OCI-LY1 (cell line): ENCODE measurements around the gene SOX2.

Experiments
- H2AFZ ChIP-seq: fragments of 200-600 bp; sonication (generic), shearing (Covaris generic); 2 replicates; pipeline ENCODE4 v1.6.0; 2014; ENCODE audit warnings: antibody characterized with exemption, mild to moderate bottlenecking, low read length
- H3F3A ChIP-seq: fragments of 200-600 bp; sonication (generic), shearing (Covaris generic); 2 replicates; pipeline ENCODE4 v1.6.0; 2014; ENCODE audit warnings: mild to moderate bottlenecking, antibody characterized with exemption, low read length, moderate library complexity; ENCODE audit not compliant: insufficient read depth
- H3K27ac ChIP-seq: fragments of 200-600 bp; sonication (generic); 2 replicates; pipeline ENCODE4 v1.5.1; 2014; ENCODE audit warnings: low read length, mixed run types, mild to moderate bottlenecking, low read depth; ENCODE audit not compliant: poor library complexity, severe bottlenecking
- H3K27me3 ChIP-seq: fragments of 200-600 bp; sonication (generic); 2 replicates; pipeline ENCODE4 v1.6.0; 2014; ENCODE audit warnings: antibody characterized with exemption, mild to moderate bottlenecking, low read length, moderate library complexity; ENCODE audit not compliant: insufficient read depth
- H3K36me3 ChIP-seq: fragments of 200-600 bp; sonication (generic); 2 replicates; pipeline ENCODE4 v1.6.1; 2014; ENCODE audit warnings: mild to moderate bottlenecking, antibody characterized with exemption, low read length, moderate library complexity, mixed read lengths; ENCODE audit not compliant: insufficient read depth
- H3K4me1 ChIP-seq: fragments of 200-600 bp; sonication (generic); 2 replicates; pipeline ENCODE4 v1.5.1; 2014; ENCODE audit warnings: mild to moderate bottlenecking, low read length, moderate library complexity; ENCODE audit not compliant: insufficient read depth, severe bottlenecking
- H3K4me2 ChIP-seq: fragments of 200-600 bp; sonication (generic), shearing (Covaris generic); 2 replicates; pipeline ENCODE4 v1.6.1; 2014; ENCODE audit warnings: low read length
- H3K4me3 ChIP-seq: fragments of 200-600 bp; sonication (generic); 2 replicates; pipeline ENCODE4 v1.5.1; 2014; ENCODE audit warnings: low read length, low read depth, mild to moderate bottlenecking, mixed read lengths; ENCODE audit not compliant: poor library complexity, severe bottlenecking
- H3K79me2 ChIP-seq: fragments of 200-600 bp; shearing (Covaris generic); 2 replicates; pipeline ENCODE4 v1.6.1; 2016; ENCODE audit warnings: mixed run types, low read length, mixed read lengths; ENCODE audit not compliant: insufficient read depth
- H3K9ac ChIP-seq: fragments of 200-600 bp; sonication (generic), shearing (Covaris generic); 2 replicates; pipeline ENCODE4 v1.6.1; 2014; ENCODE audit warnings: mild to moderate bottlenecking, low read length, mixed read lengths
- H3K9me2 ChIP-seq: fragments of 200-600 bp; sonication (generic), shearing (Covaris generic); 2 replicates; pipeline ENCODE4 v1.6.1; 2014; ENCODE audit warnings: low read depth, mild to moderate bottlenecking, low read length, mixed read lengths
- H3K9me3 ChIP-seq: fragments of 200-600 bp; shearing (Covaris generic); 2 replicates; pipeline ENCODE4 v1.6.1; 2014; ENCODE audit warnings: low read length, mixed read lengths
- H4K20me1 ChIP-seq: fragments of 200-600 bp; sonication (generic), shearing (Covaris generic); 2 replicates; pipeline ENCODE4 v1.6.0; 2016; ENCODE audit warnings: mild to moderate bottlenecking, low read length; ENCODE audit not compliant: insufficient read depth
- EZH2 ChIP-seq: fragments of 200-600 bp; sonication (generic), shearing (Covaris generic); IDR thresholded peaks from 2 replicates; pipeline ENCODE4 v1.8.0; 2017; ENCODE audit warnings: borderline replicate concordance, mixed run types, mild to moderate bottlenecking, antibody characterized with exemption, low read length, moderate library complexity, mixed read lengths
- TF ChIP-seq, protein P1 (sequence below): fragments of 200-600 bp; sonication (generic), shearing (Covaris generic); IDR thresholded peaks from 2 replicates; pipeline ENCODE4 v1.5.1; 2017; ENCODE audit warnings: mild to moderate bottlenecking, antibody characterized with exemption, low read length, moderate library complexity, mixed read lengths

Gene SOX2

GRCh38 chr3:181729341-181729869, 17.7 kb downstream of the SOX2 start:
- Histone ChIP-seq H3K36me3 (peaks cover 60% of the 10 kb centered on the region), H3F3A (no peaks in the 10 kb centered on the region; the same call in 1 of the 2 replicates), H3K9me2 (no peaks in the 10 kb centered on the region), H3K4me2 (peak overlapping the region; percentile 60), H3K79me2 (peaks cover 81% of the 10 kb centered on the region), H4K20me1 (no peaks in the 10 kb centered on the region), H3K4me1 (peaks cover 83% of the 10 kb centered on the region), H3K27me3 (no peaks in the 10 kb centered on the region), H3K4me3 (peak overlapping the region; percentile 30), H3K9me3 (no peaks in the 10 kb centered on the region), H3K9ac (peak overlapping the region; percentile 19; the same call in 1 of the 2 replicates), H2AFZ (no peak overlapping the region), H3K27ac (peak overlapping the region; percentile 63)
- no peak for TF ChIP-seq EZH2
- TF ChIP-seq, protein P1, sequence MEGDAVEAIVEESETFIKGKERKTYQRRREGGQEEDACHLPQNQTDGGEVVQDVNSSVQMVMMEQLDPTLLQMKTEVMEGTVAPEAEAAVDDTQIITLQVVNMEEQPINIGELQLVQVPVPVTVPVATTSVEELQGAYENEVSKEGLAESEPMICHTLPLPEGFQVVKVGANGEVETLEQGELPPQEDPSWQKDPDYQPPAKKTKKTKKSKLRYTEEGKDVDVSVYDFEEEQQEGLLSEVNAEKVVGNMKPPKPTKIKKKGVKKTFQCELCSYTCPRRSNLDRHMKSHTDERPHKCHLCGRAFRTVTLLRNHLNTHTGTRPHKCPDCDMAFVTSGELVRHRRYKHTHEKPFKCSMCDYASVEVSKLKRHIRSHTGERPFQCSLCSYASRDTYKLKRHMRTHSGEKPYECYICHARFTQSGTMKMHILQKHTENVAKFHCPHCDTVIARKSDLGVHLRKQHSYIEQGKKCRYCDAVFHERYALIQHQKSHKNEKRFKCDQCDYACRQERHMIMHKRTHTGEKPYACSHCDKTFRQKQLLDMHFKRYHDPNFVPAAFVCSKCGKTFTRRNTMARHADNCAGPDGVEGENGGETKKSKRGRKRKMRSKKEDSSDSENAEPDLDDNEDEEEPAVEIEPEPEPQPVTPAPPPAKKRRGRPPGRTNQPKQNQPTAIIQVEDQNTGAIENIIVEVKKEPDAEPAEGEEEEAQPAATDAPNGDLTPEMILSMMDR, result no peak

GRCh38 chr3:181730316-181730715, 18.6 kb downstream of the SOX2 start:
- H3F3A ChIP-seq, result no peaks in the 10 kb centered on the region; the same call in 1 of the 2 replicates
- no peaks in the 10 kb centered on the region for H3K27me3 ChIP-seq
- no peak overlapping the region for H3K4me3 ChIP-seq
- H3K27ac ChIP-seq, result peak overlapping the region; percentile 33
- H3K36me3 ChIP-seq, result peaks cover 54% of the 10 kb centered on the region
- no peak for TF ChIP-seq EZH2
- TF ChIP-seq, protein P1, result no peak
- no peaks in the 10 kb centered on the region for H3K9me2 ChIP-seq
- H3K9ac ChIP-seq, result no peak overlapping the region
- no peaks in the 10 kb centered on the region for H4K20me1 ChIP-seq
- no peak overlapping the region for H2AFZ ChIP-seq
- H3K4me1 ChIP-seq, result peaks cover 92% of the 10 kb centered on the region
- peaks cover 81% of the 10 kb centered on the region for H3K79me2 ChIP-seq
- H3K4me2 ChIP-seq, result no peak overlapping the region
- no peaks in the 10 kb centered on the region for H3K9me3 ChIP-seq

GRCh38 chr3:181730934-181731333, 19.2 kb downstream of the SOX2 start:
- TF ChIP-seq, protein P1, result no peak
- TF ChIP-seq EZH2, result no peak
- no peak overlapping the region for H2AFZ ChIP-seq
- no peaks in the 10 kb centered on the region for H4K20me1 ChIP-seq
- H3K27ac ChIP-seq, result peak overlapping the region; percentile 33
- no peaks in the 10 kb centered on the region for H3K9me3 ChIP-seq
- H3K9ac ChIP-seq, result no peak overlapping the region
- H3K4me1 ChIP-seq, result peaks cover 98% of the 10 kb centered on the region
- H3F3A ChIP-seq, result no peaks in the 10 kb centered on the region; the same call in 1 of the 2 replicates
- peaks cover 58% of the 10 kb centered on the region for H3K36me3 ChIP-seq
- H3K4me3 ChIP-seq, result no peak overlapping the region
- H3K4me2 ChIP-seq, result peak overlapping the region; percentile 17
- peaks cover 84% of the 10 kb centered on the region for H3K79me2 ChIP-seq
- no peaks in the 10 kb centered on the region for H3K9me2 ChIP-seq
- H3K27me3 ChIP-seq, result no peaks in the 10 kb centered on the region
